Ishikawa (cell line): ENCODE data around the gene AGAP1.

Experiments used
- CEBPB ChIP-seq: IDR thresholded peaks from 2 replicates; pipeline ENCODE4 v1.6.1; 2012
- CREB1 ChIP-seq: IDR thresholded peaks from 2 replicates; pipeline ENCODE4 v1.6.1; 2012; ENCODE audit warnings: low read depth
- EGR1 ChIP-seq: IDR thresholded peaks from 2 replicates; pipeline ENCODE4 v1.6.1; 2012
- EP300 ChIP-seq: IDR thresholded peaks from 2 replicates; pipeline ENCODE4 v1.6.1; 2012; ENCODE audit warnings: borderline replicate concordance
- REST ChIP-seq: IDR thresholded peaks from 2 replicates; pipeline ENCODE4 v1.6.1; 2012; ENCODE audit warnings: low read depth, mild to moderate bottlenecking
- TAF1 ChIP-seq: IDR thresholded peaks from 2 replicates; pipeline ENCODE4 v1.6.1; 2012; ENCODE audit warnings: low read depth, mild to moderate bottlenecking
- TCF12 ChIP-seq: IDR thresholded peaks from 2 replicates; pipeline ENCODE4 v1.6.1; 2012; ENCODE audit warnings: low read depth
- TEAD4 ChIP-seq: IDR thresholded peaks from 2 replicates; pipeline ENCODE4 v1.6.1; 2012
- USF1 ChIP-seq: IDR thresholded peaks from 2 replicates; pipeline ENCODE4 v1.6.1; 2012
- YY1 ChIP-seq: IDR thresholded peaks from 2 replicates; pipeline ENCODE4 v1.6.1; 2012; ENCODE audit warnings: low read depth
- ZBTB7A ChIP-seq: IDR thresholded peaks from 2 replicates; pipeline ENCODE4 v1.6.1; 2012; ENCODE audit warnings: low read depth

GRCh38 chr2:235558572-235558971 lies 64.7 kb downstream of the AGAP1 start:
- TF ChIP-seq TEAD4 (no peak), TCF12 (no peak), CEBPB (no peak), YY1 (no peak), EP300 (no peak), REST (no peak), CREB1 (no peak), USF1 (no peak), ZBTB7A (no peak), EGR1 (no peak), TAF1 (no peak)
